Activated CD8-positive, alpha-beta T cell treated with anti-CD3 and anti-CD28 coated beads, Interleukin-2, amount 10 ng/mL, durations not matched to agents 7 days and 5 days (primary cell): ENCODE results near the gene ZNF148. TPM values are rescaled to one million over a fixed set of nuclear protein-coding genes. Genes with fewer than 3 reads are reported as not detected.

Experiments
- ATAC-seq: fragments of 150-1000 bp; cut with Tn5 transposase; one replicate; pipeline ENCODE4 v1.10.0; 2021; ENCODE audit warnings: moderate library complexity
- CTCF ChIA-PET: fragments of 350-600 bp; sonication (Branson Sonifier 250); formaldehyde crosslinking; loops from one replicate; lab custom pipeline; 2021; ENCODE audit warnings: antibody characterized with exemption; lab: Charles Lee
- POLR2A ChIA-PET: fragments of 350-600 bp; sonication (Branson Sonifier 250); formaldehyde crosslinking; loops from one replicate; lab custom pipeline; 2021; ENCODE audit warnings: antibody characterized with exemption; lab: Charles Lee
- DNase-seq: peaks from one replicate; pipeline ENCODE4 v3.0.0-alpha.2; 2020
- H3K27ac Mint-ChIP-seq: one replicate; pipeline ENCODE4 v1.8.0; 2021; ENCODE audit warnings: mild to moderate bottlenecking, mixed read lengths
- H3K27me3 Mint-ChIP-seq: one replicate; pipeline ENCODE4 v1.8.0; 2021; ENCODE audit warnings: low read depth, mixed read lengths
- H3K36me3 Mint-ChIP-seq: one replicate; pipeline ENCODE4 v1.8.0; 2021; ENCODE audit warnings: low read depth, mixed read lengths
- H3K4me1 Mint-ChIP-seq: one replicate; pipeline ENCODE4 v1.8.0; 2021; ENCODE audit warnings: low read depth, mixed read lengths
- H3K4me3 Mint-ChIP-seq: one replicate; pipeline ENCODE4 v1.8.0; 2021; ENCODE audit warnings: mild to moderate bottlenecking, mixed read lengths
- H3K9me3 Mint-ChIP-seq: one replicate; pipeline ENCODE4 v1.8.0; 2022; ENCODE audit warnings: mixed read lengths; ENCODE audit not compliant: insufficient read depth
- total RNA-seq, 2 experiments: library from RNA; stranded (reverse); gene quantifications; one replicate each; pipeline ENCODE4 v1.2.3, GENCODE V29; 2021

Gene ZNF148
- total RNA-seq, 2 experiments from 2014 or later: 39.1 to 39.6 TPM

DNA sequence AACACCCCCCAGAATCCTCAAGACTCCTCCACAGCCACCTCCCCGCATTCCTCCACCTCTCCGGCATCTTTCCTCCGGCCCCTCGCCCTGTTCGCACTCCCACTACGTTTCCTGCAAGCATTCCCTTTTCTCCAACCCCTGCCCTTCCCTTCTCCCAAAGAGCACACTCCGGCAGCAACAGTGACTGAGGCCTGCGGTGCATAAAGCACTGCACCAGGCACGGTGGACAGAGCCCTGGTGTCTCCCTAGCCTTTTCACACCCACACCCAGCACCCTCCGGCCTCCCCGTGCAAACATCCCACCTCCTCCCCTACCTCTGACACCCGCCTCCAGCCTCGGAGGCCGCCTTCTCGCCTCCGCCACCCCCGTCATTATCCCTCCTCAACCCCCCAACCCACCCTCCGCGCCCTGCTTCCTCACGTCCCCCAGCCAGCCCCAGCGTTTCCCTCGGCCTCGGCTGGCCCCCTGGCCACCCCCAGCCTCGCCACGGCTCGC is 577 bp downstream of the ZNF148 start:
- CTCF ChIA-PET: no interaction called here
- peaks cover 39% of the 10 kb centered on the region for H3K4me1 Mint-ChIP-seq

DNA sequence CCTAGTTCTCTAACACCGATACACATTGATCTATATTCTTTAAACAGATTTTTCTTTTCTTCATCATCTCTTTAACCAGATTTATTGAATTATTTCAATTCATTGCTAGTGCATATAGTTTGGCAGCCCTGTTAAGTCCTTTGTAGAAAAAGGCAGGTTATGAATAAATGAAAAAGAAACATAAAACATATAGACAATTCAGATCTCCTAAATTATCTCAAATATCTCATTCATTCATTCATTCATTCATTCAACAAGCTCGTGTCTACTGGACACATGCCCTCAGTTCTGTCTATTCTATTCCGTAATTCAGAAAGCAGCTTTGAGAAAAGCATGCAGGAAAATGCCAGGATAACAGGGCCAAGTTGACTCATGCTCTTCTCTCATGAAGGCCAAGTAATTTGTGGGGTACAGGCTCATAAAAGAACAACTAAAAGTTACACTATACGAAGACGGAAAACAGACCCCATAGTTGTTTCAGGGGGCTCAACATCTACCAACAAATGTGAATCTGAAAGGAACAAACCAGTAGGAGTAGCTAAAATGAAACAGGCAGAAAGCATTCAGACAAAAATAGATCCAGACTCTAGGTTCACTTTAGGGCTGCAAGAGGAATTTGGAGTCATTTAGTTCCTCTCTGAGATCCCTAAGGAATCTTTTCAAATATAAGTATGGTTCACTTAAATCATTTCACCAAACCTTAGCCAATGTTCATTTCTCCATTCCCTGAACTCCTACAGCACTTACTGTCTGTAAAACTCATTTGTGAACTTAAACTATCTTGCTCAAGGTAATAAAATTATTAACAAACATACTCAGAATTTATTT is 7.5 kb downstream of the ZNF148 start:
- POLR2A ChIA-PET: interaction anchor here (0.9 kb wide), 1 partner anchor 11 kb away, joined by 5 read pairs; no protein-coding TSS in a partner anchor
- no peak for DNase-seq
- H3K9me3 Mint-ChIP-seq: no peaks in the 10 kb centered on the region
- H3K4me1 Mint-ChIP-seq: peaks cover 22% of the 10 kb centered on the region
- ATAC-seq: no peak
- peaks cover 31% of the 10 kb centered on the region for H3K36me3 Mint-ChIP-seq
- CTCF ChIA-PET: no interaction called here
- H3K4me3 Mint-ChIP-seq: no peak overlapping the region
- no peaks in the 10 kb centered on the region for H3K27me3 Mint-ChIP-seq
- H3K27ac Mint-ChIP-seq: no peak overlapping the region

More for the DNA sequence above, 577 bp downstream of the ZNF148 start:
- DNase-seq (peak; percentile 43), ATAC-seq (peak; percentile 38)
- peak overlapping the region; percentile 87 for H3K4me3 Mint-ChIP-seq
- peaks cover 29% of the 10 kb centered on the region for H3K36me3 Mint-ChIP-seq
- H3K27ac Mint-ChIP-seq: peak overlapping the region; percentile 81
- H3K27me3 Mint-ChIP-seq: no peaks in the 10 kb centered on the region
- H3K9me3 Mint-ChIP-seq: no peaks in the 10 kb centered on the region
- POLR2A ChIA-PET: interaction anchor here (0.7 to 1.9 kb wide), 7 partner anchors 8 to 221 kb away, joined by 3 to 6 read pairs (median 5); no protein-coding TSS in a partner anchor

DNA sequence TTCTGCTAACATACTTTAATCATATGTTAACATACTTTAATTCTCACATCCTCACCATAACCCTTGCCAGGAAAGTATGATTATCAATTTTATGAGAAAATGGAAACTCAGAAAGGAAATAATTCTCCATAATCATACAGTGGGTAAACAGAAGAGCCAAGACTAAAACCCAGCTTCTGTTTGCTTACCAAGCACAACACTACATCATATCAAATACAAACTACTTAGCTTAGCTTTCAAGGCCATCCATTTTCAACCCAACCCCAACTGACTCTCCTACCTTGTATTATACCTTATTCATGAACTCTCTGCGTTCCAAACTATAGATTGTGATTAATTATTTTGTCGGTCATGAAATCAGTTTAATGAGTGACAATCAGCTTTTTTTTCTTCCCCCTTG is 9.0 kb downstream of the ZNF148 start:
- no peaks in the 10 kb centered on the region for H3K9me3 Mint-ChIP-seq
- no peak overlapping the region for H3K27ac Mint-ChIP-seq
- no peak for ATAC-seq
- DNase-seq: no peak
- no peaks in the 10 kb centered on the region for H3K27me3 Mint-ChIP-seq
- peaks cover 17% of the 10 kb centered on the region for H3K4me1 Mint-ChIP-seq
- no peak overlapping the region for H3K4me3 Mint-ChIP-seq
- peaks cover 27% of the 10 kb centered on the region for H3K36me3 Mint-ChIP-seq
- POLR2A ChIA-PET: interaction anchor here (1.3 kb wide), 1 partner anchor 9 kb away, joined by 5 read pairs; the partner anchor contains the start of gene ZNF148
- CTCF ChIA-PET: no interaction called here

DNA sequence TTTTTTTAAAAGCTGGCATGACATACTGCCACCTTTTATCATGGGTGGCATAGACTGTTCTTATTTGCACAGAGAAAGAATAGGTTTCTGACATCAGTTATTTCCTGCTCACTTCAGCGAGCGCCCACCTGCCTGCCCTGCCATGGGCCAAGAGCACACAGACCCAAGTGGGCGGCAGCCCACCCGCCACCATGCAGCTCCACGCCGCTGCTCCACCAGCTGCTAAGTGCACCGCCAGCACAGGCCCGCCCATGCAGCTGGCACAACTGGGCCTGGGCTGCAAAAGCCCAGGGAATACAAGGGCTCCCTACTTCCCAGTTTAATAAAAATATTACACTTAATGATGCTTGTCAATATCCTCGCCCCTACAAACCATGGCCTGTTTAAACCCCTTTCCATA is 15.4 kb downstream of the ZNF148 start:
- ChIA-PET POLR2A (interaction anchor here (0.6 to 1.5 kb wide), 2 partner anchors 16 to 630 kb away, joined by 3 to 6 read pairs; partner anchors contain the start of genes UMPS and ZNF148), CTCF (no interaction called here)
- ATAC-seq: no peak
- DNase-seq: no peak
- Mint-ChIP-seq H3K4me3 (no peak overlapping the region), H3K9me3 (no peaks in the 10 kb centered on the region), H3K27me3 (no peaks in the 10 kb centered on the region), H3K4me1 (peaks cover 22% of the 10 kb centered on the region), H3K36me3 (peaks cover 7% of the 10 kb centered on the region), H3K27ac (no peak overlapping the region)

DNA sequence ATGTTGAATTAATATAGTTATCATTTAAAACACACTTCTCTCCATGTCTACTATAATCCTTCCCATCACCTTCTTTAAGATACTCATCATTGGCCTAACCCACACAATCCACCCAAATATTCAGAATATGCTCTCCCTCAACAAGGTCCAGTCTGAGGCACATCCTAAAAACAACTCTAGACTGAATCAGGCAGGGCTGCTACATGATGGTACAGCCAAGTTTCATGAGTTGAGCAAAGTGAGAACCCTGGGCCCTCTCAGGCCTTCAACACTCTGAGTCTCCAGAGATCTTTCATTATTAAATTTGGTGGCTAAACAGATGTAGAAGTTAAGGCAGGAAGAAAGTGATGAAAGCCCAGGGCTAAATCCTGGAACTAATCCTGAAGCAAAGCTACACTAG is 16.2 kb downstream of the ZNF148 start:
- DNase-seq (no peak), ATAC-seq (no peak)
- Mint-ChIP-seq H3K4me1 (peaks cover 22% of the 10 kb centered on the region), H3K4me3 (no peak overlapping the region), H3K27me3 (no peaks in the 10 kb centered on the region), H3K27ac (no peak overlapping the region), H3K9me3 (no peaks in the 10 kb centered on the region), H3K36me3 (peaks cover 5% of the 10 kb centered on the region)
- ChIA-PET CTCF (no interaction called here), POLR2A (interaction anchor here (1.5 kb wide), 1 partner anchor 16 kb away, joined by 6 read pairs; the partner anchor contains the start of gene ZNF148)

DNA sequence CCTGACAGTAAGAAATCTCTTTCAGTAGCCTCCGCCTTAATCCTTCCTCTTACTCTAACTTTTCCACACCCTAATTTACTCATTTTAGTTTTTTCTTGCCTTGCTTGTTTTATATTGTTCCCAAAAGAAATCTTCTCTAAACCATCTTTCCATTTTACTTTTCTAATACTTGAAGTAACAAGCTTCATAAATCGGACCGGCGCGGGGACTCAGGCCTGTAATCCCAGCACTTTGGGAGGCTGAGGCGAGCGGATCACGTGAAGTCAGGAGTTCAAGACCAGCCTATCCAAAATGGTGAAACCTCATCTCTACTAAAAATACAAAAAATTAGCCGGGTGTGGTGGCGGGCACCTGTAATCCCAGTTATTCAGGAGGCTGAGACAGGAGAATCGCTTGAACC is 17.3 kb downstream of the ZNF148 start:
- H3K4me1 Mint-ChIP-seq: peaks cover 27% of the 10 kb centered on the region
- no peak for DNase-seq
- ChIA-PET CTCF (no interaction called here), POLR2A (interaction anchor here (1.2 to 1.8 kb wide), 2 partner anchors 16 to 18 kb away, joined by 3 to 5 read pairs; partner anchors contain the start of gene ZNF148)
- peak overlapping the region; percentile 76 for H3K4me3 Mint-ChIP-seq
- H3K9me3 Mint-ChIP-seq: no peaks in the 10 kb centered on the region
- H3K27ac Mint-ChIP-seq: peak overlapping the region; percentile 13
- ATAC-seq: no peak
- no peaks in the 10 kb centered on the region for H3K27me3 Mint-ChIP-seq
- peaks cover 8% of the 10 kb centered on the region for H3K36me3 Mint-ChIP-seq

DNA sequence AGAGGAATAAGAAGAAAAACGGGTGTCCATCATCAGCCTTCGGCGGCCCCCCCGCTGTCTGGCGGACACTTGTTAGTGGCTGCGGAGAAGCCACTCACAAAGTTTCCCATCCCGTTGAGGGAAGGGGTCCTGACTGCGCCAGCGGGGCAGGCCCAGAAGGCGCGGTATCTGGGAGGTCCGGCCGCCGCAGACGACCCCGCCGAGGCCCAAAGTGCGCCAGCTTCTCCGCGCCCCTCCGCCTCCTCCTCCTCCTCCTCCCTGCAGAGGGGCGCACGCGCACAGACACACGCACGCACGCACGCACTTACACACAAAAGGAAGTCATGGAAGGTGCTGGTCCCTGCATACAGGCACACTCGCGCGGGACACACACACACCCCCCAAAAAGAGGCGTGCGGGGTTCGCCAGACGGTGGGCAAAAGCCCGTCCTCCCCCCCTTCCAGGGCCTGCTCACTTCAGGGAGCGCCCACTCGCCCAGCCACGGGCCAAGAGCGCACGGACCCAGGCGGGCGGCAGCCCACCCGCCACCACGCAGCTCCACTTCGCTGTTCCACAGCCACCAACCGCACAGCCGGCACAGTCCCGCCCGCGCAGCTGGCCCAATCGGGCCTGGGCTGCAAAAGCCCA is 18.0 kb downstream of the ZNF148 start:
- ATAC-seq (peak; percentile 94), DNase-seq (peak; percentile 67)
- H3K9me3 Mint-ChIP-seq: no peaks in the 10 kb centered on the region
- POLR2A ChIA-PET: interaction anchor here (0.6 to 1.8 kb wide), 5 partner anchors 10 to 47 kb away, joined by 3 to 5 read pairs (median 4); partner anchors contain the start of gene ZNF148
- peaks cover 33% of the 10 kb centered on the region for H3K4me1 Mint-ChIP-seq
- no peaks in the 10 kb centered on the region for H3K27me3 Mint-ChIP-seq
- peak overlapping the region; percentile 54 for H3K27ac Mint-ChIP-seq
- peaks cover 11% of the 10 kb centered on the region for H3K36me3 Mint-ChIP-seq
- H3K4me3 Mint-ChIP-seq: peak overlapping the region; percentile 76
- CTCF ChIA-PET: no interaction called here

DNA sequence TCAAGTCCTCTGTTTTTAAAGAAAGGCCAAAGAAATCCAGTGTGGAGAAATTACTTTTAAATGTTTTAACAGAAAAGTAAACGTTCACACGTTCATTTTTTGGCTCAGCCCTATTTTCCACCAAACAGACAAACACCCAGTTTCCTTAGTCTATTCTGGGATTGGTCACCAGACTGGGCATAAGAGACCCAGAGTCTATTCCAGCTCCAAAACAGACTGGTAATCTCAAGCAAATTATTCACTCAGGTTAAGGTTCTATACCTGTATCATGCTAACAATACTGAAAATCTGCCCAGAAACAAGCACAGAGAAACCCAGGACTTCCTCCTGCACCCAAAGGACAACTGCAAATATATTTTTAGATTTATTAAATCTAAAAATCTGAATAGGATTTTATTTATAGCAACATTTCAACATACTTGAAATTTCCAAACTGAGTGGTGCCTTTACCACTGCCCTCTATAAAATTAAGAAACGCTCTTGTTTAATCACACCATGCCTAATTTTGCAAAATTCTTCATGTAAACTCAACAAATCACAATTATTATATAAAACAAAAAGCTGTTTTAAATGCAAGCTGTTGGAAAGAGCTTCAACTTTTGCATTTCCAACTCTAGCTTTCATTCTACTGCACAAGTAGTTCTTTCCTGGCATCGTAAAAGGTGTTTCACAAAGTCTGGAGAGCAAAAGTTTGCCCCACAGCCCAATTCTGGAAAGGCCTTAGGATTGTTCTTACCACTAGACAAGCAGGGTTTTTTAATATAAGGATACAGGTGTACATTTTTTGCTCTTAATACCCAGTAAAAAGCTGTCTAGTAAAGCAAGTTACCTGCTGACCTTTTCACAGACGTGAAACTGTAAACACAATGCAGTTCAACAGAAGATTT is 18.7 kb downstream of the ZNF148 start:
- Mint-ChIP-seq H3K36me3 (peaks cover 15% of the 10 kb centered on the region), H3K4me3 (peak overlapping the region; percentile 76), H3K9me3 (no peaks in the 10 kb centered on the region), H3K4me1 (peaks cover 40% of the 10 kb centered on the region), H3K27ac (no peak overlapping the region), H3K27me3 (no peaks in the 10 kb centered on the region)
- ATAC-seq: peak; percentile 10
- no peak for DNase-seq
- CTCF ChIA-PET: interaction anchor here (0.6 kb wide), 1 partner anchor 26 kb away, joined by 3 read pairs; no protein-coding TSS in a partner anchor
- POLR2A ChIA-PET: interaction anchor here (0.7 to 1.8 kb wide), 3 partner anchors 11 to 46 kb away, joined by 4 to 5 read pairs (median 5); partner anchors contain the start of gene ZNF148

DNA sequence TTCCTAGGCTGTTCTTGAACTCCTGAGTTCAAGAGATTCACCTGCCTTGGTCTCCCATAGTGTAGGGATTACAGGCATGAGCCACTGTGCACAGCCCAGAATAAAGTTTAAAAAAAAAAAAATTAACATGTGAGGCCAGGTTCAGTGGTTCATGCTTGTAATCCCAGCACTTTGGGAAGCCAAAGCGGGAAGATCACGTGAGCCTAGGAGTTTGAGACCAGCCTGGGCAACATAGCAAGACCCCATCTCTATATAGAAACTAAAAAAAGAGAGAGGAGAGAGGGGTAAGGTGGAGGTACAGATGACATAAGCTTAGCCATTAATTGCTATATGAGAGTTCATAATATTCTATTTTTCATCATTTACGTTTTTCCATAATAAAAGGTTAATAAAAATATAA is 21.5 kb downstream of the ZNF148 start:
- no peak overlapping the region for H3K27ac Mint-ChIP-seq
- no peaks in the 10 kb centered on the region for H3K27me3 Mint-ChIP-seq
- peaks cover 4% of the 10 kb centered on the region for H3K9me3 Mint-ChIP-seq
- H3K4me1 Mint-ChIP-seq: peaks cover 56% of the 10 kb centered on the region
- ChIA-PET CTCF (no interaction called here), POLR2A (no interaction called here)
- H3K4me3 Mint-ChIP-seq: no peak overlapping the region
- DNase-seq (no peak), ATAC-seq (no peak)
- H3K36me3 Mint-ChIP-seq: peaks cover 32% of the 10 kb centered on the region

DNA sequence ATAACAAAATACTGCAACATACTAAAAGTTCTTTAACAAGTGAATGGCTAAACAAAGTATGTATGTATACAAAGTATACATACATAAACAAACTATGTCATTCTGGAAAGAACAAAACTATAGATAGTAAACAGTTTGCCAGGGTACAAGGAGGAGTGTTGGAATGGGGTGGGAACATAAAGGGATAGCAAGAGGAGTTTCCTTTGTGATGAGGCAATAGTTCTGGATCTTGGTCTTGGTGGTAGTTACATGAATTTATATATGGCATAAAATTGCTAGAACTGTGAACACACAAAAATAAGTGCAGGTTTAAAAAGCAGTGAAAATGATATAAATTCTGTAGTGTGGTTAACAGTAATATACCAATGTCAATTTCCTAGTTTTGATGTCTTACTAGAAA is 22.0 kb downstream of the ZNF148 start:
- Mint-ChIP-seq H3K27ac (no peak overlapping the region), H3K27me3 (no peaks in the 10 kb centered on the region), H3K9me3 (peaks cover 6% of the 10 kb centered on the region), H3K4me3 (no peak overlapping the region), H3K36me3 (peaks cover 36% of the 10 kb centered on the region), H3K4me1 (peaks cover 57% of the 10 kb centered on the region)
- DNase-seq (no peak), ATAC-seq (no peak)
- ChIA-PET POLR2A (no interaction called here), CTCF (no interaction called here)
